Astrocyte (in vitro differentiated cells and primary cell): ENCODE data around the gene FOXL1.

Source experiments
- EZH2 ChIP-seq: IDR thresholded peaks from 2 replicates; pipeline ENCODE4 v1.6.1; 2012; ENCODE audit warnings: mild to moderate bottlenecking, low read length, inconsistent platforms; ENCODE audit not compliant: insufficient read depth
- TF ChIP-seq, protein P1 (sequence below): IDR thresholded peaks from 2 replicates; pipeline ENCODE4 v1.5.1; 2011; ENCODE audit warnings: low read depth, mild to moderate bottlenecking, inconsistent platforms, low read length, moderate library complexity; ENCODE audit not compliant: insufficient read depth

DNA sequence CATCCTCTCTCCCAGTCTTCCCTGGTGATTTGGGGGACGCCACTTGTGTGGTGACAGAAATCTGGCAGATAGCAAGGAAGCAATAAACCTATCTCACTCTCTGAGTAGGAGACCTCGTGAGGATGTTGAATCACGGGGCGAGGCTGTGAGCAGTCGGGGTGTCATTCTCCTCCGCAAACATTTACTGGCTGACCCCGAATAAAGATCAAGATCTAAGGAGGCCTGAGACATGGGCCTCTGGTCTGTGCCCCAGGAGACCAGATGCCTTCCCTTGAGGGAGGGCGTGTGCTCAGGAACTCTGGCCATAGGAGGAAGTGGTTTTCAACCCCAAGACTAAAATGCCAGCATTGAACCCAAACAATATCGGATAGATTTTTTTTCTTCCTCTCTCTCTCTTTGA lies 53.1 kb downstream of the FOXL1 start:
- TF ChIP-seq, protein P1, sequence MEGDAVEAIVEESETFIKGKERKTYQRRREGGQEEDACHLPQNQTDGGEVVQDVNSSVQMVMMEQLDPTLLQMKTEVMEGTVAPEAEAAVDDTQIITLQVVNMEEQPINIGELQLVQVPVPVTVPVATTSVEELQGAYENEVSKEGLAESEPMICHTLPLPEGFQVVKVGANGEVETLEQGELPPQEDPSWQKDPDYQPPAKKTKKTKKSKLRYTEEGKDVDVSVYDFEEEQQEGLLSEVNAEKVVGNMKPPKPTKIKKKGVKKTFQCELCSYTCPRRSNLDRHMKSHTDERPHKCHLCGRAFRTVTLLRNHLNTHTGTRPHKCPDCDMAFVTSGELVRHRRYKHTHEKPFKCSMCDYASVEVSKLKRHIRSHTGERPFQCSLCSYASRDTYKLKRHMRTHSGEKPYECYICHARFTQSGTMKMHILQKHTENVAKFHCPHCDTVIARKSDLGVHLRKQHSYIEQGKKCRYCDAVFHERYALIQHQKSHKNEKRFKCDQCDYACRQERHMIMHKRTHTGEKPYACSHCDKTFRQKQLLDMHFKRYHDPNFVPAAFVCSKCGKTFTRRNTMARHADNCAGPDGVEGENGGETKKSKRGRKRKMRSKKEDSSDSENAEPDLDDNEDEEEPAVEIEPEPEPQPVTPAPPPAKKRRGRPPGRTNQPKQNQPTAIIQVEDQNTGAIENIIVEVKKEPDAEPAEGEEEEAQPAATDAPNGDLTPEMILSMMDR = no peak
- no peak for TF ChIP-seq EZH2
